ENCODE data around the gene TNFRSF14. TPM values are rescaled to one million over a fixed set of nuclear protein-coding genes. Genes with fewer than 3 reads are reported as not detected.
"Not testable (repeated sequence)": the region's sequence is repeated elsewhere in the genome, so short reads cannot be mapped to it uniquely, and the experiment has no call there.

The TNFRSF14 gene
- total RNA-seq, 1 donor from 2014 or later: 86.1 TPM

DNA sequence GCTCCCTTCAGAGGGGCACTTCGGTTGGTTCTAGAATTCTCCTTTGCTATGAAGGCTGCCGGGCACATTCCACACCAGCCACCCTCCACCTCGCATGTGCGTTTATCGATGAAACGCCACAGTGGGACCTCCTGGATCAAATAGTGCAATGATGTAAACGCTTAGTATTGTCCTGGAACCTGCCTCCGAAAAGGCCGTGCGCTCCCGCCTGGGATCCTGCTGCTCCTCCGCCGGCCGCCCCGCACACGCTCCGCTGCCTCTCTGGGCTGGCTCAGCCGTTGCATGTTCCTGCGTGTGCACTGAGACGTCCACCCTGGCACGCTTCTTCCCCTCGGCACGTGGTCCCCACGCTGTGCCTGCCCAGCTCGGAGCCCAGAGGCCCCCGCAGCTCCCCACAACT lies 4.0 kb upstream of the TNFRSF14 start:
- DNase-seq (ENCODE audit: extremely low read depth, low read depth, low spot score): no peak

DNA sequence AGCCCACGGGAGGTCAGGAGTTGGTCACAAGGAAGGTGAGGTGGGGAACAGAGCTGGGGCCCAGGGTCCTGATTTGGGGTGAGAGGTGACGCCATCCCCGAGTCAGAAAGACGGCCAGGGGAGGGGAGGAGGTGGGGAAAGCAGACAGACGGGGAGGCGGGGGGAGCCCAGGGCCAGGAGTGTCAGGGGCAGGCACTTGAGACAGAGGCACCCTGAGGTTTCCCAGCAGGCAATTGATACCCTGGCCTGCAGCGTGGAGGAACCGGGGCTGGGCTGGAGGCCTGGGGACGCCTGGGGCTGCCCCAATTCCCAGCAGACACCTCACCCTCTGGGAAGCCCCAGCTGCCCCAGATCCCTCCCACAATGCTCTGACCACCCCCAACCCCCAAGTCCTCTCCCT lies 3.1 kb upstream of the TNFRSF14 start:
- not testable (repeated sequence) for DNase-seq (ENCODE audit: extremely low read depth, low read depth, low spot score)

DNA sequence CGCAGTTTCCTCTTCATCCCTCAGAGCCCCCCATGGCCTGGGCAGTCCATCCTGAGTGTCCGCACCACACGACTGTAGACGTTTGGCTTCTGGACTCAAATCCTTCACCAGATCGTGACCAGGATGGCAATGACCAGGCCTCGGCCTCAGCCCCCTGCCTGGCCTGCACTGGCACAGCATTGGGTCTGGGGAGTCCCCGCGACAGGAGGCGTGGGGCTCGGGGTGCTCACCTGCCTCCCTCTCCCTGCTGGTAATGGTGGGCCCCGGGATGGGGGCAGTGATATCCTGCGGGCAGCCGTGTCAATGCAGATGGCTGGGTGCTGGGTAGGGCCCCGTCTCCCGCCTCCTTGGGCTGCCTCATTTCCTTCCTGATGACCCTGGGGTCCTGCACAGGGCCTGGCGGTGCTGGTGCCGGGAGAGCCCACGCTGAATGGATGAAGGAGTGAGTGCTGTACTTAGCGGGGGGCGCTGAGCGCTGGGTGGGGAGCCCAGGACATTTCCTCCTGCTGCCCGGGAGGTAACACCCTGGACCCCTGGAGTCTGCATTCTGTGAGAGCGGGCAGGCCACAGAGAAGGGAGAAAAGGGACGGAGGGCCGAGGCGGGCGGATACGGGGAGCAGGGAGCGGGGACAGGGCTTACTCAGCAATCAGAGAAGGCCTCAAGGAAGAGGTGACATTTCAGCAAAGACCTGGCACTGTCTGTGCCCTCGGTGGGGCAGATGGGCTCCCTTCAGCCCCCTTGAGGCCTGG lies 2.1 kb upstream of the TNFRSF14 start:
- DNase-seq (ENCODE audit: extremely low read depth, low read depth, low spot score): no peak

DNA sequence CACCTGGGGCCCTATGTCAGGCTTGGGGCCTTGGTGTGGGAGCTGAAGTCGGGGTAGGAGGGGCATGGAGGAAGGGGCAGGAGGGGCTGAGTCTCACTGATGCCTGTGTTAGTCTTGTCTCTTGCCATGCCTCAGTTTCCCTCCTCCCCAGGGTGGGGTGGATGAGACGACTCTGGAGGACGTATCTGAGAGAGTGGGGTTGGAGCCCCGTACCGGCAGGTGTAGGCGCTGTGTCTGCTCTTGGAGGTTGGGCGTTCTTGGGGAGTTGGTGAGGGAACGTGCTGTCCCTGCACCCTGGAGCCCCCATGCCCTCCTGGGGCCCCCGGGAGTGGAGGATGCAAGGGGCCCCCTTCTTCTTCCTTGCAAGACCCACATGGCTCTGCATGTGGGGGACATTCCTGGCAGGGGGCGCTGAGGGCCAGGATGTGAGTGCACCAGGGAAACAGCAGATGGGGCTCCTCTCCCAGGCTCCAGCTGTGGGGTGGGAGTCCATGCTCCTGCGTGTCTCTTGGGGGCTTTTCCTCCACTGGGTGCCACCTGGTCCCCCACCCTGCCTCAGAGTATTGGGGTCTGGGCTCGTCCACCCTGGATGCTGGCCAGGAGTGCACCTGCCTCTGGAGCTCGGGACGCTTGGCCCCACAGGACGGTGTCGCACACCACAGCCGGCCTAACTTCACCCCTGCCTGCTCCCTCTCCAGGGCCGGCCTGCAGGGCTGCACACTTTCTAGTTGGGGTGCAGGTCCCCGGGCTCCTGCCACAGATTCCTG lies 1.4 kb upstream of the TNFRSF14 start:
- DNase-seq (ENCODE audit: extremely low read depth, low read depth, low spot score): no peak

DNA sequence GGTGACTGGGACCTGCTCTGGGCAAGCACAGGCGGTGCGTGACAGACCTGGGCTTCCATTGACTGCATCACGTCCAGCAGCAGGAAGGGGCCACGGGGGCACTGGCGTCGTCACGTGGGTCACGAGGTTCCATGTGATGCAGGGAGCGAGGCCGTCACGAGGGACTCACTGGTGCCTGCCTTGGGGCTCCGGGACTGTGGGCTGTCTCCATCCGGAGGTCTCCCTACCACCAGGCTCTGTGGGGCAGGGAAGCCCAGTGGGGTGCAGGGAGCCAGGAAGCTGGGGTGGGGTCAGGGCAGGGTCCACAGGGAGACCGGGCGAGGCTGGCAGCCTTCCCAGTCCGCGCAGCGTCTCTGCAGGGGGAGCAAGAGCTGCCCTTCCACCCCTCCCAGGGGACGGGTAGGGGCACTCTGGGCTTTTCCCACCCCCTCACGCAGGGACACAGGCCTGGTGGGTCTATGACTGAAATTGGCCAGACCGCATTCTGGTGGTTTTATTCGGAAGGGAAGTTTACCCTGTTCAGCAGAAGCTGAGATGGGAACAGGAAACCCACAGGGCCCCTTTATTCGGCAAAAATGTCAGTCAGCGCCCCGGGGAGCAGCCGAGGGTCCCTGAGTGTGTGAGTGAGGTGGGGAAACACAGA lies 416 bp upstream of the TNFRSF14 start:
- no peak for DNase-seq (ENCODE audit: extremely low read depth, low read depth, low spot score)

DNA sequence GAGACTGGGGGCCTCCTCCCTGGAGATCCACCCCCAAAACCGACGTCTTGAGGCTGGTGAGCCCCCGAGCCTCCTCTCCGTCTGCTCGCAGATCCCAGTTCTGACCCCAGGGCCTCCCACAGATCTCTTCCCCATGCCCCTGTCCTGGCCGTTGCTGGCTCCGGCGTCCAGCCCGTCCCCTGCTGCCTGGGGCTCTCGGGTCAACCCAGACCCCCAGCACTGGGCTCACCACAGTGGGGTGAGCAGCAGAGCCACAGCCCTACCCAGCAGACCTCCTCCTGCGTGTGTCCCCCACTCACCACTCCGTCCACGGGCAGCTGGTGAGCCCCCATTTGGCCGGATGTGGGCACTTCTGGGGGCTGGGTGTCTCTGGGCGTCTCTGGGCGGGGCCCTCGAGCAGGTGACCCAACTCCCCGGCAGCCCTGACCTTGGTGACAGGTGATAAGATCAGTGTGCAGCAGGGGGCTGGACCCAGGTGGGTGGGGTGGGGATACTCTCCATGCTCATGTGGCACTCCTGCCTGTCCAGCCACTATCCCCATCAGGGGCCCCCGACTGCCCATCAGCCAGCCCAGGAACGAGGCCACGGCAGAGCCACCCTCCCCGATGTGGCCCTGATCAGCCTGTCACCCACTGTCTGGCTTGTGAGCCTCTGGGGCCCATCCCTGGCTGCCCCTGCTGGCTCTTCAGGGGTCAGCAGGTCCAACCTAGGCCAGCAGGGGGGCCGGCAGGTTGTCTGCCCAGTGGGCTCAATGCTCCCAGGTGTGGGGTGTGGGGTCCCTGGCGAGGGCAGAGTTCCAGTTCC lies 709 bp downstream of the TNFRSF14 start:
- no peak for DNase-seq (ENCODE audit: extremely low read depth, low read depth, low spot score)

DNA sequence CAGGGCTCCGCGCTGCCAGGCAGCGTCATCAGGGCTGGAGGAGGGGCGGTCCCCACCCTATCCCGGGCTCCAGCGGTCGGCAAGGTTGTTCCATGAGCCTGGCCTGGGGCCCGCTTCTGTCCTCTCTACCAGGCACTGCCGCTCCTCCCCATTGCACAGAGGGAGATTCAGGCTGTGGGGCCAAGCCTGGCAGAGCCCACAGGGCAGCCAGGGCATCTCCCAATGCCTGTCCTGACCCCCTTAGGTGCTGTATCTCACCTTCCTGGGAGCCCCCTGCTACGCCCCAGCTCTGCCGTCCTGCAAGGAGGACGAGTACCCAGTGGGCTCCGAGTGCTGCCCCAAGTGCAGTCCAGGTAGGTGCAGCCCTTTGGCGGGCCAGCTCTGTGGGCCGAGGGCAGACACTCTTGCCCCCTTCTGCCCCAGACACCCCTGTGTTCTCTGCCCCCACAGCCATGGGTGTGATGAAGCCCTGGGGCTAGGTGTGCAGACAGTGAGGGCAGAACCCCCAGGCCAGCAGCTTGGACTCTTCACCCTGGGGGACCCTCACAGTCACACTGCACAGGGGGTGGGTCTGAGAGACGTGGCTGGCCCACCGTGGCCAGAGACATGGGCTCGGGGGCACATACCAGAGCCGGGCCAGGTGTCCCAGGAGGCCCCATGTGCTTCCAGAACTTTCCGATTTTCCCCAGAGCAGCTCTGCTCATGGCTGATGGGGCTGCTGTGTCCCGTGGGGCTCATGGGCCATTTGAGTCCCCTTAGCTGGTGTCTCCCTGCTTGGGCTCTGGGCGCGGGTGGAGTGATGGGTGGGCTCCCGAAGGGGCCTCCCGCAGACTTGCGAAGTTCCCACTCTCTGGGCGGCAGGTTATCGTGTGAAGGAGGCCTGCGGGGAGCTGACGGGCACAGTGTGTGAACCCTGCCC lies 1.6 kb downstream of the TNFRSF14 start:
- DNase-seq (ENCODE audit: extremely low read depth, low read depth, low spot score): no peak

DNA sequence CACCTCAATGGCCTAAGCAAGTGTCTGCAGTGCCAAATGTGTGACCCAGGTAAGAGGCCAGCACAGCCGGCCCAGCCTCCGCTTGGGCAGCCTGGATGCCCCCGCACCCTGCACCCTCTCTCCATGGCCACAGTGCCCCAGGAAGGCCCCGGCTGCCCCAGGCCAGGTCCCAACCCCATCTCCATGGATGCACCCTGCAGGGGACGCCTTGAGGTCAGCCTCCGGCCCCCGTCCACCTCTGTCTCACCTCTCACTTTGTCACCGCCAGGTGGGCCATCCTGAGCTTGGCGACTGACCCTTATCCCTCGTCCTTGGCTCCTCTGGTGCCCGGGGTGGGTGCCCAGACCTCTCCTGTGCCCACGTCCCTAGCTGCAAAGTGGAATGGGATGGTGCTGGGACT lies 2.2 kb downstream of the TNFRSF14 start:
- no peak for DNase-seq (ENCODE audit: extremely low read depth, low read depth, low spot score)

DNA sequence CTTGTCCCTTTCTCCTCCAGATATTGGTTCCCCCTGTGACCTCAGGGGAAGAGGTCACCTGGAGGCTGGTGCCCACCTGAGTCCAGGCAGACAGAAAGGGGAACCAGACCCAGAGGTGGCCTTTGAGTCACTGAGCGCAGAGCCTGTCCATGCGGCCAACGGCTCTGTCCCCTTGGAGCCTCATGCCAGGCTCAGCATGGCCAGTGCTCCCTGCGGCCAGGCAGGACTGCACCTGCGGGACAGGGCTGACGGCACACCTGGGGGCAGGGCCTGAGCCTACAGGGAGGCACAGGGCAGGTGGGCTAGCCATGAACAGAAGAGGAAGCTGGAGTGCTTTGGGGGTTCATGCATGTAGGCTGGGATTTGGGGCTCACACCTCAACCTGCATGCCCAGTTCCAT lies 2.7 kb downstream of the TNFRSF14 start:
- no peak for DNase-seq (ENCODE audit: extremely low read depth, low read depth, low spot score)

DNA sequence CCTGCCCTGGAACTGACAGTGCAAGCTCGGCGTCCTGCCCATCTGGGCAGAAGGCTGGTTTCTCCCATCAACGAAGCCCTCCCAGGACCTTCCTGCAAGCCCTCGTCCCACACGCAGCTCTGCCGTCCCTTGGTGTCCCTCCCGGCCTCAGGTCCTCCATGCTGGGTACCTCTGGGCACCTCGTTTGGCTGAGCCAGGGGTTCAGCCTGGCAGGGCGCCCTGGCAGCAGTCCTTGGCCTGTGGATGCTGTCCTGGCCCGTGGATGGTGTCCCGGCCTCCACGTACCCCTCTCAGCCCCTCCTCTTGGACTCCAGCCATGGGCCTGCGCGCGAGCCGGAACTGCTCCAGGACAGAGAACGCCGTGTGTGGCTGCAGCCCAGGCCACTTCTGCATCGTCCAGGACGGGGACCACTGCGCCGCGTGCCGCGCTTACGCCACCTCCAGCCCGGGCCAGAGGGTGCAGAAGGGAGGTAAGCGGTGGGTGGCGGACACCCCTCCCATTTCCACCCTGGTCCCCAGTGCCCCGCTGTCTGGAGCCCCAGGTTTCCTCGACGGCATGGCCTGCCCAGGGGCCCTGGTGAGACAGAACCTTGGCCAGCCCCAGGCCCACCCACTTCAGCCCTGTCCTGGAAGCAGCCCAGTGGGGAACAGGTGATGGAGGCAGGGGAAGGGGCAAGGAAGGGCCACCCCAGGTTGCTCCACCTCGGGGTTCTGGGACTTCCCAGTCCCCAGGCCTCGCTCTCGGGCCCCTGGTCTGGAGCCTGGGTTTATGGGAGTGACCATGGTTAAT lies 3.5 kb downstream of the TNFRSF14 start:
- no peak for DNase-seq (ENCODE audit: extremely low read depth, low read depth, low spot score)

DNA sequence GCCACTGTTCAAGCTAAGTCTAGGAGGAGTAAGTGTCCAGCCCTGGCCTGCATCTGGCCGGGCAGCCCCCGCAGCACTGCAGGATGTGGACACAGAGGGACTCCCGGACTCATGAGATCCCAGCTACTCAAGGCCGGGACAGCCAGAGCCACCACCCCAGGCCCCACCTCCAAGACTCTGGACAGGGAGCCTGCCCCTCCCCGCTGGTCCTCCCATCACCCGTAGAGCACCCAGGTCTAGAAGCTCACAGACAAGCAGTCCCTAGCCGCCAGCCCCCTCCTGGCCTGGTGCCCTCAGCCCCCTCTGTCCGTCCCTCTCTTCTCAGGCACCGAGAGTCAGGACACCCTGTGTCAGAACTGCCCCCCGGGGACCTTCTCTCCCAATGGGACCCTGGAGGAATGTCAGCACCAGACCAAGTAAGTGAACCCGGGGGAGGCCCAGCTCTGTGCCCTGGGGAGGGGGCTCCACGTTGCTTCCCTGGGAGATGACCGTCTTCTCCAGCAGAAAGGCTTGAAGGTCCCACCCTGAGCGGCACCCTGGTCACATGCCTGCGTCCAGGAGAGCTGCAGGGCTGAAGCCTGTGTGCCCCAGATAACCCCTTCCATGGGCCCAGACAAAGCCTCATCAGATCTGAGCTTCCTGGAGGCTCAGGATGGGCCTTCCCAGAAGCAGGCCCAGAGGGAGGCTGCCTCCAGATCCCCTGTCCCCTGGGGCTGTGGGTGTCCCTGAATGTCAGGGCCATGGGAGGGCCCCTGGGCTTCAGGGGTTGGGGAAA lies 4.3 kb downstream of the TNFRSF14 start:
- DNase-seq (ENCODE audit: extremely low read depth, low read depth, low spot score): no peak

DNA sequence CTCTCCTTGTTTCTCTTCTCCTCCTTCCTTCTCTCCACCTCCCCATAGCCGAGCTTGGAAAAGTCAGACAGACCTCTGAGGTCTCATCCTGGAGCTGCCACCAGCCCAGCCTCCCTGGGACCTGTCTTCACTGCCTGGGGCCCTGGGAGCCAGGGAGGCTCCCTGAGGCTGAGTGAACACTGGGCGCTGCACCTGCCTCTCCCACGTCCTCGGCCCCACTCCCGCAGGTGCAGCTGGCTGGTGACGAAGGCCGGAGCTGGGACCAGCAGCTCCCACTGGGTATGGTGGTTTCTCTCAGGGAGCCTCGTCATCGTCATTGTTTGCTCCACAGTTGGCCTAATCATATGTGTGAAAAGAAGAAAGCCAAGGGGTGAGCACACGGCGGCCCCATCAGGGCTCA lies 5.3 kb downstream of the TNFRSF14 start:
- no peak for DNase-seq (ENCODE audit: extremely low read depth, low read depth, low spot score)

DNA sequence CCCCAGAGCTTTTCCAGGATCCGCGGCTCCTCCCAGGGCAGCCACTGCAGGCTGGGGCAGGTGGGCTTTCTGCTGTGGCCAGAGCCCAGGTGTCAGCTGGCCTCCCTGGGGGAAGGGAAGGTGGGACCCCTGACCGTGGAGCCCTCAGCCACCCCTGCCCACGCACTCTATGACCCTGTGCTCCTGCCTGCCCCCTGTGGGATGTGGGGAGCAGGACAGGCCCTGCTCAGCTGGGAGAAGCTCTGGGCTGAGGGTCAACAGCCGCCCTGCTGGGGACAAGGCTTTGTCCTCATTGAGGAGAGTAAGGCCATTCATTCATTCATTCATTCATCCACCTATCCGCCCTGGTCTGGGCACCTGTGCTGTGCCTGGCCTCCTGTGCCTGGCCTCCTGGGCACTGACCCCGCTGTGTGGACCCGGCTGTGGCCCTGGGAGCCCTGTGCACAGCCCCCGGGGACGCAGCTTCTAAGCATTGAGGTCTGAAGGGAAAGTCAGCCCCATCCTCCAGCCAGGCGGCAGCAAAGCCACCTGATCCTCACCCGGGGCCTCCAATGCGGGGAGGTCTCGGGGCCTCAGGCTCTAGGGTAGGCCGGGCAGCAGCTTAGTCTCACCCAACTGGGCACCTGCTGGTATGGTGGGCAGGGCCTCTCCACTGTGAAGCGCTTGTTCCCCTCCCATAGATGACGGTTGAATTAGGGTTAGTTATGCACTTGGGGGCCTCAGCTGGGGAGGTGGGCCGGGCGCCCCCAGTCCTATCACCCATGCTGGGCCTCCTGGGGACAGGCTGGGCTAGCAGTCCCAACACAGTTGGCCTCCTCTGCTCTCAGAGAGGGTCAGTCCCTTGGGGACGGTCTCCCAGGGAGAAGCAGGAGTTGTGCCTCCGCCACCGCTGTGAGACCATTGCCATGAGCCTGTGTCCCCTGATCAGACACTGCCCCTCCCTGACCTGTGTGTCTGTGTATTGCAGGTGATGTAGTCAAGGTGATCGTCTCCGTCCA lies 6.0 kb downstream of the TNFRSF14 start:
- no peak for DNase-seq (ENCODE audit: extremely low read depth, low read depth, low spot score)

DNA sequence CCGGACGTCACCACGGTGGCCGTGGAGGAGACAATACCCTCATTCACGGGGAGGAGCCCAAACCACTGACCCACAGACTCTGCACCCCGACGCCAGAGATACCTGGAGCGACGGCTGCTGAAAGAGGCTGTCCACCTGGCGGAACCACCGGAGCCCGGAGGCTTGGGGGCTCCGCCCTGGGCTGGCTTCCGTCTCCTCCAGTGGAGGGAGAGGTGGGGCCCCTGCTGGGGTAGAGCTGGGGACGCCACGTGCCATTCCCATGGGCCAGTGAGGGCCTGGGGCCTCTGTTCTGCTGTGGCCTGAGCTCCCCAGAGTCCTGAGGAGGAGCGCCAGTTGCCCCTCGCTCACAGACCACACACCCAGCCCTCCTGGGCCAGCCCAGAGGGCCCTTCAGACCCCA lies 7.0 kb downstream of the TNFRSF14 start:
- no peak for DNase-seq (ENCODE audit: extremely low read depth, low read depth, low spot score)

DNA sequence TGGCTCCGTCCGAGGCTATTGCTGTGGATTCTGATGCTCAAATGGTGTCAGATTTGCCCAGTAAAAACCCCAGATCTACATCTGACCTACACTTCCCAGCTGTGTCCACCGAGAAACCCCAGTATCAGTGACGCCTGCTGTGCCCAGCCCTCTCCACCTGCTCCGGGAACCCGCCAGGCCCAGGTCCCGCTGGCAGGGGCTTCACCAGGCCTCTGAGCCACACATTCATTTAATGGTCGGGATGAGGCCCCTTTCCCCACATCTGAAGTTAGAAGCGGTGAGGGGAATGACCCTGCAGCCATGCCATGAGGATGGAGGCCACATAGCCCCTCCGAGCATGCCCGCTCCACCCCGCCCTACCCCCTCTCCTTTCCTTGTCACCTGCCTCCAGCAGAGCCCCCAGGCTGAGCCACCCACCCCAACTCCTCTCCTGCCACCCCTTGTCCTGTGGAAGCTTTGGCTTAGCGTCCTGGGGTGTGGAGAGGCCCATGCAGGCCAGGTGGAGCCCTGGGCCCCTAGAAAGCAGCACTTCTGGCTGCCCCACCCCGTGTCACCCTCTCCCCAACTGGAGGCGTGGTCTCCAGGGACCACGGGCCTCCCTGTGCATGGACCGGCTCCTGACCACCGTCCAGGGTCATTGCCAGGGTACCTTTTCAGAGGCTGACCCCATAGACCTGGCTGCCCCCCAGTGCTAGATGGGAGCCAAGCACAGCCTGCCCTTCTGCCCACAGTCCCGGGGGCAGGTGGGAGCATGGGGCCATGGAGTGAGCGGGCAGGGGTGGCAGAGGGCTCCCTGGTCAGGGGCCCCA lies 8.0 kb downstream of the TNFRSF14 start:
- DNase-seq (ENCODE audit: extremely low read depth, low read depth, low spot score): no peak

DNA sequence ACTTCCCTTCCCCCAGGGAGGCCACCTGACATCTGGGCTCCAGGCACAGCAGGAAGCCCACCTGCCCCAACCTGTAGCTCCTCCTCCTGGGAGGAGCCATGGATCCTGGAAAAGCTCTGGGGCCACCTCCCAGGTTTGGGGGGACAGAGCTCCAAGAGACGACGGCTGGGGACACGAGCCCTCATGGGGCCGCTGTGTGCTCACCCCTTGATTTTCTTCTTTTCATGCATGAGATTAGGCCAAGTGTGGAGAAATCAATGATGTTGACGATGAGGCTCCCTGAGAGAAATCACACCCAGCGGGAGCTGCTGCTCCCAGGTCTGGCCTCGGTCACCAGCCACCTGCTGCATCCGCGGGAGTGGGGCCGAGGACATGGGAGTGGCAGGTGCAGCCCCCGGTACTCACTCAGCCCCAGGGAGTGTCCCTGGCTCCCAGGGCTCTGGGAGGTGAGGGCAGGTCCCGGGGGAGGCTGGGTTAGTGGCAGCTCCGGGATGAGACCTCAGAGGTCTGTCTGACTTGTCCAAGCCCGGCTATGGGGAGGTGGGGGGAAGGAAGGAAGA lies 8.7 kb downstream of the TNFRSF14 start:
- DNase-seq (ENCODE audit: extremely low read depth, low read depth, low spot score): no peak

All from glomerular endothelial cell (primary cell).